Iris pigment epithelial cell (primary cell): ENCODE measurements around the gene GBGT1.
A peak's percentile ranks its signal among the peaks of the same experiment; 100 is the strongest.

Source experiments
- DNase-seq: peaks from one replicate; pipeline ENCODE4 v3.0.0-alpha.2; 2011; ENCODE audit warnings: low read depth

Gene GBGT1

GRCh38 chr9:133113949-133114885 is 49.5 kb downstream of the GBGT1 start:
- DNase-seq, result no peak

GRCh38 chr9:133113163-133113948 is 50.4 kb downstream of the GBGT1 start:
- peak; percentile 64 for DNase-seq

DNA sequence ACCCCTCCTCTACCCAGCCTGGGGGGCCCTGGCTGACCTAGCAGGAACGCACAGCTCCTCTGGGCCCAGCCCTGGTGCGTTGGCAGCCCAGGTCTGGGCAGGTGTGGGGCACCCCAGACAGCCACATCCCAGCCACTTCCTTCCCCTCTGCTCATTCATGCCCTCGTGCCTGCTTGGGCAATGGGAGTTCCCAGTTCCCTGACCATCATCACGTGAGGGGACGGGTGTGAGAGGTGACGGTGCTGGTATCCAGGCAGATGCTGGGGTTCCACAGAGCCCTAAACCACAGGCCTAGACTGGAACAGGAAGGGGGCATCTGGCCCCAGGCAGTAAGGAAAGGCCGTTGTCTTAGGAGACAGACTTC is 51.1 kb downstream of the GBGT1 start:
- DNase-seq, result no peak

- DNase-seq, result no peak
Measured at GRCh38 chr9:133111808-133112662, 51.7 kb downstream of the GBGT1 start.

DNA sequence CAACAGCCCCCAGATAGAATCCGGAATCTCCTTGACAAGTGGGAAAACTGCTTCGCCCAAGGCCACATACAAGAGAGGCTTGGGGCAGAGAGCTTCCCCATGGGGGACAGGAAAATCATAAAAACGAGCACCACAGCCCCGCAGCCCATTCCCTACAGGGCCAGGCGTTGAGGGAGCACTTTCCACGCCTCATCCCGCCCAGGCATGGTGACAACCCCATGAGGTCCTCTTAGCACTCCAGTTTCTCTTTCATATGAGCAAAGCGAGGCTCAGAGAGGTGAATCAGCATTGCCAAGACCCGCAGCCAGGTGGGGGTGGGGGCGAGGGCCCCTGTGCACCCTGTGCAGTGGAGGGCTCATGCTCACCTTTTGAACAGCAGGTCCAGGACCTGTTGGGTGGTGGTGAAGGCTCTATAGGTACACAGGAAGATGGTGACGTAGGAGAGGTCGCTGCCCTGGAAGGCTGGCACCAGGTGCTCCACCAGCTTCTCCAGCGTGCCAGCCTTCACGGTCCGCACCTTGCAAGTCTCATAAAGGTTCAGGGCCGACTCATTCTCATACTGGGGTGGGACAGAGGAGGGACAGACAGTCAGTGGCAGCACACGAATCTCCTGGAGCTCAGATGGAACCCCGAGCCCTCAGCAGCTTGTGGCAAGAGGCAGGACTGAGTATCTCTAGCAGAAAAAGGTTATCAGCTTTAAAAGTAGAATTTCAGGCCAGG is 53.6 kb downstream of the GBGT1 start:
- DNase-seq, result no peak

- DNase-seq, result no peak
Measured at GRCh38 chr9:133108794-133109641, 54.7 kb downstream of the GBGT1 start.

- no peak for DNase-seq
Measured at GRCh38 chr9:133107961-133108793, 55.5 kb downstream of the GBGT1 start.

DNA sequence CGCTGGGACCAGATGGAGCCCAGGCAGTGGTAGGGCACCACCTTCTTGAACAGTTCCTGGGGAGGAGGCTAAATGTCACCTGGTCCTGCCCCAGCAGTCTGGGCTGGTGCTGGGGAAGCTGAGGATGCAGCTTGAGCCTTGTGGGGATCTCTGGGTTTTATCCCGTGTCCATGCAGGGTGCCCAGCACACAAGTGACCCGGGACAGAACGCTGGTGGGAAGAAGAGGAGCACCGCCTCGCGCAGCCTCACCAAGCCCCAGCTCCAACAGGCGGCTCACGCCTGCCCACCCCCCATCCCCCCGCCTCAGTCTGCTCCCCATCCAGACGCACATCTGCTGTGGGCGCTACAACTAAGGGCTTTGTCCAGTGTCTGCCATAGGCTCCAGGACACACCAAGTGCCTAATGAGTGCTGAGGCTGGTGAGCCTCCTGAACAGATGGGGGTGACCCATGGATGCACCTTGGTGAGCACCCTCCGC is 56.4 kb downstream of the GBGT1 start:
- no peak for DNase-seq

DNA sequence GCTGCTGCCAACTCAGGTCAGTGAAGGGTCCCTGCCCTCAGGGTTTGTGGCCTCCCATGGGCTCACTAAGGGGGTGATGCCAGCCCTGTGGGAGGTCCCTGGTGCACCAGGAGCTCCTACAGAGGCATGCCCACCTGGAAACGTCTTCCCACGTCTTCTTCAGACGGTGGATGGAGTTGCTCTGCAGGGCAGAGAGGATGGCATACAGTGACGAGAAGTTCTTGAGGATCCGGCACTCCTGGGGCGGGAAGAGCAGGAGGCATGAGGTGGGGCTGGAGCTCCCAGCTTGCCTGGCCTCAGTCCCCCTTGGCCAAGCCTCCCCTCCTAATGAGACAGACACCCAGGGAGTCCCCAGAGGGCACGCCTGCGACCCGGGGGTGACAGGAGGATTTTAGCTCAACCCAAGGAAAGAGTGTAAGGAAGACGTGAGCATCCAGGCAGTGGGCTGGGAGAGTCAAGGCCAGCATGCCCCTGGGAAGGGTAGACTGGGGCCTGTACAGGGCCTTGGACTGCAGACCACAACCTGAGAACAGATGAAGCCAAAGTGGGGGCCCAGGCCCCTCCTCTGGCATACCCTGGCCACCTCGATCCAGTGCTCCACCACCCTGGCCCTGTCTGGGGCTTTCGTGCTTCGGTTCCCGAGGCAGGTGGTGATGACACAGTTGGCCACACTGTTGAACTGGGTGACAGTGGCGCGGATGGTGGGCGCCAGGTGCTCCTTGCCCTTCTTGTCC is 57.0 kb downstream of the GBGT1 start:
- no peak for DNase-seq

DNA sequence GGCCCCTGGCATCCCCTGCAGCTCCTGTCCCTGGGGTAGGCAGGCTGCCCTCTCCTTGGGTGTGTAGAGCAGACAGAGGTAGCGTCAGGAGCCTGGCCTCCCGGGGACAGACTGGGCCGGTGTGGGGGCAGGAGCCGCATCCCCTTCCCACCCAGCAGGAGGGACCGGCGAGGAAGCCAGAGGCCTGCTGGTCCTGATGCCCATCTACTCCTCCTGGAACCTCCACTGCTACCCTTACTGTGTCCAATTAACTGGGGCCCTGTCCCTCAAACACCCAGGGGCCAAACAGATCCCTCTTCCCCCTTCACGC is 58.3 kb downstream of the GBGT1 start:
- no peak for DNase-seq

GRCh38 chr9:133104718-133105460 is 58.8 kb downstream of the GBGT1 start:
- DNase-seq, result no peak

DNA sequence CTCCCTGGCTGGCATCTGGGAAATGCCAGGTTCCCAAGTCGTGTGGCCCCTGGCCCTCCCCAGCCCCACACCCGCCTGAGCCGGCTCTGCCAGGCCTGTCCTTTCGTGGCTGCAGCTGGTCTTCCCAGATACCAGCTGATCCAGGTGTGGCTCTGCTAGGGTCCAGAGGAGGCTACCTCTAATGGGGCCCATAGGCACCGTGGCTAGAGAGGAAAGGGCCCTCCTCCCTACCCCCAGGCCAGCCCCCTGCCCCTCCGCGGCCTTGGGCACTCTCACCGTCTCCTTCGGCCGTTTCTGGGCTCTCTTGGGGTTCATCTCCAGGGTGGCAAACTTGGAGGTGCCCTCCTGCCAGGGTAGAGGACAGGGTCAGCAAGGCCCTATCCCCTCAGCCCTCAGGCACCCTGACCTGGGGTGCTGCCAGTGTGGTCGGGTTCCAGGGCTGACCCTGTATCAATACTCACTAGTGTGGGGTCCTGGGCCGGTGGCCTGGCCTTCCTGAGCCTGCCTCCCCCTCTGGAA is 59.7 kb downstream of the GBGT1 start:
- no peak for DNase-seq

GRCh38 chr9:133103183-133103986 is 60.3 kb downstream of the GBGT1 start:
- peak; percentile 16 for DNase-seq
